GM10266 (cell line): Measurements from ENCODE around the gene ZNF273.

ENCODE experiments used
- DNase-seq: peaks from one replicate; pipeline ENCODE4 v3.0.0; 2012; ENCODE audit errors: extremely low spot score
- CTCF ChIP-seq: IDR thresholded peaks from 2 replicates; pipeline ENCODE4 v1.5.1; 2012; ENCODE audit warnings: mild to moderate bottlenecking, low read depth; ENCODE audit not compliant: control insufficient read depth, insufficient read depth; ENCODE audit errors: missing control alignments

The ZNF273 gene

DNA sequence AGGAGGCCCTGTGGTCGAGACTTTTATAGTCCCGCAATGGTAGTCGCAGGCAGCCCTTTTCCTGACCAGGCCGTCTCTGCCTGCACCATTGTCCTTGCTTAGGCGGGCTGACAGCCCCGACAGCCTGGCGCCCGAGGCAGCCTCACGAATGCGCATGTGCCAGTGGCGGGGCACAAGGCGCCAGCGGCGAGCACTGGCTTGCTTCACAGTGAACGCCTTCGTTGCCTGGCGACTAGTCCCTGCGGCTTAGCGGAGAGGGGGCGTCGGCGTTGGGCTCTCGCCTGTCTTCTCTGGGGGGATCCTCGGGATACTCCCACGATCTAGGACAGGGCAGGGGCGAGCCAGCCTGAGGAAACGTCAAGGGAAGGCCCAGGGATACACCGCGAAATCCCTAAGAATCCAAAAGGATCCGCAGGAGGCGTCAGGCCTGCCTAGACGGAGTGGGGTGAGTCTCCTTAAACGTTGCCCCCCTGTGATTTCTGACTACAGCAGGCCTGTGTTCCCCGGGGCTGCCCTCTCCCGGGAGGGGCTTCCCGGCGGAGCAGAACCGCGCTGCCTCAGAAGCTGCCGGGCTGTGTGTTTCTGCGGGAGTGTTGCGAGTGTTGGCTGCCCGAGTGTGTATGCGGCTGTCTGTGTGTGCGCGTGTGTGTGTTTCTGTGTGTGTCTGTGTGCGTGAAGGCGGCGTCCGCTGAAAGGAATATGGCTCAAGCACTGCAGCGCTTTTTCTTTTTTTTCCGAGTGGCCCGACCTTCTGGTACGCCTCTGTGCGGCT lies 20.5 kb upstream of the ZNF273 start:
- no peak for TF ChIP-seq CTCF
- DNase-seq = peak; percentile 34

DNA sequence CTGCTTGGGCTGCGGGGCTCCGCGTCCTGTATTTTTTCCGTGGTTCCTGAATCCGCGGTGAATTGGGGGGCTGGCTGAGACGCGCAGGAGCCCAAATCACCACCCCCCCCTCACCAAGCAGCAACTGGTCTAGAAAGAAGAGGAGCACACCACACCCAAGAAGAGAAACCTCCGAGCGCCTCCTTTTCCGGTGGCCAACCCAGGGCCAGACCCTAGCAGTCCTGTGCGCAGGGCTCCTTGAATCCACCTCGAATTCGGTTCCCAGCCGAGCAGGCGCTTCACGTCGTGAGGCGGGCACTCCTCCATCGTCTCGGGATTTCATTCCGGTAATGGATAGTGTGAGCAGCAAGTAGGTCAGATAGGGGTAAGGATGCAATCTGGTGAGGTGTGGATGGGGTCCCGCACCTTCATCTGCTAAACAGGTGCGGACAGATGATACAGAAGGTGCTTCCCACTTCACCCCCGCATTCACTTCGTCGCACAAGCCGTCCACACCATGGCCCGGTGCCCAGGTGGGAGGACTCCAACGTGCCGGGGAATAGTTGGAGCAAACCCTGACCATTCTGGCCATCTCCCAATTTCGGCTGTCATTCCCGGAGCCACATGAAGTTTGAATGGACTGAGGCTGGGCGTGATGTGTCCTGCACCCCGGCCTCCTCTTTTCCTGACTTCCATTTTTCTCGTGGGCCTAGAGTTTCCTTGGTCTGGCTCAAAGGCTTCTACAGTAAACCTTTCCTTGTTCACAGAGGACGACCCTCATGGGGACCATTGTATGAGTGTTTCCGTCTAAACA lies 19.8 kb upstream of the ZNF273 start:
- TF ChIP-seq CTCF = no peak
- no peak for DNase-seq

- TF ChIP-seq CTCF = no peak
- peak; percentile 11 for DNase-seq
Measured at GRCh38 chr7:64884085-64884912, 18.8 kb upstream of the ZNF273 start.

- no peak for TF ChIP-seq CTCF
- DNase-seq = no peak
Measured at GRCh38 chr7:64884913-64885370, 18.1 kb upstream of the ZNF273 start.

DNA sequence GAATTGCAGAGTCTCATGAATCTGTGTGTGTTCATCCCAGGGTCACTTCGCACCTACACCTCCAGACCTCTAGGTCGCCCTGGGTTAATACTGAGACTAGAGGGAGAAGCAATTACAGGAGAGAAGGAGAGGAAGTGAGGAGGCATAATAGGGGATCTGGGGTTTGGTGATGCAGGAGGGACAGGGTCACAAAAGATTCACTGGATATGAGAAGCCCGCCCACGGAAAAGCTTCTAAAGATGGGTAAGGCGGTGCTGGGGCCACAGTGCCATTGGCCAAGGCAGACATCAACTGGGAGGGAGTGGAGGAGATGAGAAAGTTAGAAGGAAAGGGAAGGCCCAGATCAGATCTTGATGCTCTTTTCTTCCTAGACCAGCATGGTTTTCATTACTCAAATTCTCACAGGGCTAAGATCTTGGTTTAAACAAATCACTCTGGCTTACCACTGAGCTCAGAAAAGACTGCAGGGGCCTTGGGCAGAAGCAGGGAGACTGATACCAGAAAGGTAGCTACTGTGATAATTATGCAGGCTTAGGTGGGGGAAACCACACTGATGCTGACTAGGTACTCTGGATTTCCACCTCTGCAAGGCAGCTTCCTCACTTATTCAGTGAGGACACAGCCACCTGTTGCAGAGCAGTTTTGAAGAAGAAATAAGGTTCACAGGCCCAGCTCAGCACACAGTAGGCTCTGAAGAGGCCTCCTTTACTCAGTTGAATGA lies 17.4 kb upstream of the ZNF273 start:
- no peak for TF ChIP-seq CTCF
- peak; percentile 12 for DNase-seq

DNA sequence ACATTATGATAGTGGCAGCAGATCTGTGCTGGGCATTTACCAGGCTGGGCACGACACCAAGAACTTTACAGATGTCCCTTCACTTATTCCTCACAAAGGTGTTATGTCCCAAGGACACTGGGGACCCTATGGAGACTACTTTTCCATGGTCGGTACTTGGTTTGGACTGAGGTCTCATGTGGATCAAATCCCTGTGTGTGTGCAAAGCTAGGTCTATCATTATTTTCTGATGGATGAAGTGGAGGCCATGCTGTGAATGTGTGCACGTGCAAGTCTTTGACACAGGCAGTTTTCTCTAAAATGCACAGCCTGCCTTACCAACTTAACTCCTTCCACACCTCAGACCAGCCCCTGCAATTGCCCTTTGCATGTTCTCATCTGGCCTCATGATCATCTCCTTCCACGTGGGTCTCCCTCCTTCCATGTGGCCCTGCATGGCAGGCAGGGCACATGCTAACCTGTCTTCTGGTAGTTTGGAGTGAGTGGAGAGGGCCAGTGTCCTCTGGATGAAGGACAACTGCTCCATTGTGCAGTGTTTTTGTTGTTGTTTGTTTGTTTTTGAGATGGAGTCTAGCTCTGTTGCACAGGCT lies 16.0 kb upstream of the ZNF273 start:
- DNase-seq = peak; percentile 6
- TF ChIP-seq CTCF = no peak
